MV-4-11 (cell line): Measurements from ENCODE around the gene CNR2.

ENCODE experiments used
- DNase-seq: peaks from one replicate; lab custom pipeline; 2025; lab: John Stamatoyannopoulos, UW

CNR2 gene

GRCh38 chr1:23913212-23913880, at the start of gene CNR2:
Gene CNR2 (minus strand): TSS chr1:23913362. CDS start chr1:23875617, 37,745 bp downstream.
- DNase-seq: peak; percentile 75

GRCh38 chr1:23960291-23961020, 47.3 kb upstream of the CNR2 start:
- DNase-seq: peak; percentile 48

- DNase-seq: peak; percentile 93
These were observed 46.5 kb upstream of the CNR2 start, which contains the start of gene PNRC2 for GRCh38 chr1:23959461-23960290. Gene PNRC2 (plus strand): TSS chr1:23959828. CDS start chr1:23961458, 1,630 bp downstream.

- peak; percentile 99 for DNase-seq
These were observed 45.8 kb upstream of the CNR2 start for GRCh38 chr1:23958810-23959460.

- peak; percentile 51 for DNase-seq
These were observed 45.1 kb upstream of the CNR2 start for GRCh38 chr1:23958040-23958809.

GRCh38 chr1:23957096-23957495, 43.9 kb upstream of the CNR2 start:
- DNase-seq: no peak

- DNase-seq: no peak
These were observed 39.9 kb upstream of the CNR2 start for GRCh38 chr1:23953020-23953419.

GRCh38 chr1:23947366-23947765, 34.2 kb upstream of the CNR2 start:
- no peak for DNase-seq

GRCh38 chr1:23936481-23937176, 23.5 kb upstream of the CNR2 start:
- no peak for DNase-seq

GRCh38 chr1:23931491-23931880, 18.3 kb upstream of the CNR2 start:
- no peak for DNase-seq

- DNase-seq: peak; percentile 61
These were observed 17.8 kb upstream of the CNR2 start for GRCh38 chr1:23930861-23931490.

GRCh38 chr1:23930270-23930669, 17.1 kb upstream of the CNR2 start:
- DNase-seq: no peak

GRCh38 chr1:23928789-23929188, 15.6 kb upstream of the CNR2 start:
- DNase-seq: no peak

GRCh38 chr1:23927097-23927496, 13.9 kb upstream of the CNR2 start:
- DNase-seq: no peak

- DNase-seq: no peak
These were observed 12.1 kb upstream of the CNR2 start for GRCh38 chr1:23925279-23925678.

GRCh38 chr1:23924601-23925000, 11.4 kb upstream of the CNR2 start:
- no peak for DNase-seq

- DNase-seq: no peak
These were observed 10.7 kb upstream of the CNR2 start for GRCh38 chr1:23923592-23924499.

GRCh38 chr1:23922321-23922943, 9.3 kb upstream of the CNR2 start:
- no peak for DNase-seq
